IMR-90 (cell line): ENCODE results near the gene SLC44A4. TPM values are rescaled to one million over a fixed set of nuclear protein-coding genes. Genes with fewer than 3 reads are reported as not detected.

Source experiments
- ATAC-seq: fragments of 200-7000 bp; cut with Tn5 transposase; 2 replicates; pipeline ENCODE4 v1.9.1; 2020; ENCODE audit warnings: low read depth, mild to moderate bottlenecking, moderate library complexity
- BruUV-seq: library from RNA; stranded (reverse); fragments of 400-500 nt; replicated peaks from 2 replicates; lab custom pipeline; 2021; lab: Mats Ljungman, UMichigan
- CTCF ChIA-PET: fragments of 300-600 bp; formaldehyde crosslinking; extraction: SDS; loops from one replicate; lab custom pipeline; 2021; ENCODE audit warnings: antibody characterized with exemption; lab: Yijun Ruan, JAX
- POLR2A ChIA-PET: fragments of 300-600 bp; sonication (Branson Sonifier 250); formaldehyde crosslinking; loops from one replicate; lab custom pipeline; 2022; ENCODE audit warnings: antibody characterized with exemption; ENCODE audit not compliant: unreplicated experiment; lab: Charles Lee
- DNase-seq: peaks from one replicate; pipeline ENCODE4 v3.0.0; 2013
- H2AFZ ChIP-seq: replicated peaks from 2 replicates; pipeline ENCODE3; 2013; ENCODE audit warnings: low read length, mild to moderate bottlenecking; ENCODE audit not compliant: poor library complexity
- H2AK5ac ChIP-seq: 2 replicates; pipeline ENCODE4 v1.6.1; 2013; ENCODE audit warnings: low read depth, low read length, inconsistent platforms
- H2AK9ac ChIP-seq: replicated peaks from 2 replicates; pipeline ENCODE3; 2013; ENCODE audit warnings: mild to moderate bottlenecking, low read depth, low read length, moderate library complexity; ENCODE audit not compliant: poor library complexity
- H2BK120ac ChIP-seq: 2 replicates; pipeline ENCODE4 v1.6.1; 2013; ENCODE audit warnings: low read depth, low read length, inconsistent platforms
- H2BK15ac ChIP-seq: 3 replicates; pipeline ENCODE4 v1.6.1; 2013; ENCODE audit warnings: low read depth, low read length, inconsistent platforms
- H2BK20ac ChIP-seq: 2 replicates; pipeline ENCODE4 v1.6.1; 2013; ENCODE audit warnings: low read depth, mild to moderate bottlenecking, inconsistent platforms, low read length, moderate library complexity
- H2BK5ac ChIP-seq: 2 replicates; pipeline ENCODE4 v1.6.1; 2013; ENCODE audit warnings: mild to moderate bottlenecking, low read depth, low read length, inconsistent platforms; ENCODE audit not compliant: poor library complexity, severe bottlenecking
- H3K14ac ChIP-seq: replicated peaks from 2 replicates; pipeline ENCODE4 v1.6.1; 2013; ENCODE audit warnings: low read depth, low read length, inconsistent platforms
- H3K18ac ChIP-seq: 2 replicates; pipeline ENCODE4 v1.6.1; 2013; ENCODE audit warnings: low read depth, low read length, control low read depth
- H3K23ac ChIP-seq: 2 replicates; pipeline ENCODE4 v1.6.1; 2013; ENCODE audit warnings: low read depth, low read length, inconsistent platforms
- H3K27ac ChIP-seq: 2 replicates; pipeline ENCODE4 v1.5.1; 2013; ENCODE audit warnings: mild to moderate bottlenecking, control low read depth, low read length; ENCODE audit not compliant: insufficient read depth
- H3K27me3 ChIP-seq: 2 replicates; pipeline ENCODE4 v1.6.1; 2013; ENCODE audit warnings: low read length; ENCODE audit not compliant: control insufficient read depth, insufficient read depth
- H3K36me3 ChIP-seq: 2 replicates; pipeline ENCODE4 v1.6.1; 2013; ENCODE audit warnings: low read length, mixed read lengths; ENCODE audit not compliant: control insufficient read depth, insufficient read depth
- H3K4ac ChIP-seq: 2 replicates; pipeline ENCODE4 v1.6.1; 2013; ENCODE audit warnings: low read depth, low read length, inconsistent platforms
- H3K4me1 ChIP-seq: 2 replicates; pipeline ENCODE4 v1.6.1; 2013; ENCODE audit warnings: low read length, mixed read lengths; ENCODE audit not compliant: control insufficient read depth, insufficient read depth
- H3K4me2 ChIP-seq: 2 replicates; pipeline ENCODE4 v1.6.1; 2013; ENCODE audit warnings: low read depth, mild to moderate bottlenecking, control low read depth, low read length, moderate library complexity
- H3K4me3 ChIP-seq: 2 replicates; pipeline ENCODE4 v1.5.1; 2013; ENCODE audit warnings: low read depth, mild to moderate bottlenecking, control low read depth, low read length, moderate library complexity; ENCODE audit not compliant: insufficient read depth
- H3K56ac ChIP-seq: 2 replicates; pipeline ENCODE4 v1.6.1; 2013; ENCODE audit warnings: low read length, inconsistent platforms; ENCODE audit not compliant: insufficient read depth; ENCODE audit errors: extremely low read depth
- H3K79me1 ChIP-seq, 2 experiments: 2 replicates each; pipeline ENCODE4 v1.6.1; 2013; ENCODE audit warnings: low read length in 2 of 2, inconsistent platforms in 1 of 2, low read depth in 1 of 2
- H3K9ac ChIP-seq: 2 replicates; pipeline ENCODE4 v1.6.1; 2013; ENCODE audit warnings: low read depth, low read length, control low read depth
- H3K9me1 ChIP-seq: 2 replicates; pipeline ENCODE4 v1.6.1; 2013; ENCODE audit warnings: low read length, inconsistent platforms; ENCODE audit not compliant: insufficient read depth
- H3K9me3 ChIP-seq: 2 replicates; pipeline ENCODE4 v1.6.1; 2013; ENCODE audit warnings: low read length; ENCODE audit not compliant: control insufficient read depth, insufficient read depth
- H4K20me1 ChIP-seq: 2 replicates; pipeline ENCODE4 v1.6.1; 2013; ENCODE audit warnings: low read length, inconsistent platforms; ENCODE audit not compliant: insufficient read depth
- H4K5ac ChIP-seq: 2 replicates; pipeline ENCODE4 v1.6.1; 2013; ENCODE audit warnings: mild to moderate bottlenecking, low read depth, low read length, control low read depth
- H4K8ac ChIP-seq, 2 experiments: 2 replicates each; pipeline ENCODE4 v1.6.1; 2013; ENCODE audit warnings: low read depth in 2 of 2, low read length in 2 of 2, control low read depth in 1 of 2, inconsistent platforms in 1 of 2
- H4K91ac ChIP-seq: 2 replicates; pipeline ENCODE4 v1.6.1; 2013; ENCODE audit warnings: low read depth, low read length, inconsistent platforms; ENCODE audit not compliant: insufficient read depth
- BHLHE40 ChIP-seq: fragments of 150-350 bp; IDR thresholded peaks from 2 replicates; pipeline ENCODE4 v1.6.1; 2016; ENCODE audit warnings: mild to moderate bottlenecking, low read depth, low read length
- CEBPB ChIP-seq: IDR thresholded peaks from 2 replicates; pipeline ENCODE4 v1.6.1; 2012; ENCODE audit warnings: low read depth, low read length, improper control_type of control experiment
- CHD1 ChIP-seq: IDR thresholded peaks from 2 replicates; pipeline ENCODE4 v1.6.1; 2012; ENCODE audit warnings: low read depth, low read length, improper control_type of control experiment
- CTCF ChIP-seq: conservative IDR thresholded peaks from 2 replicates; pipeline ENCODE4 v1.5.1; 2012; ENCODE audit warnings: mild to moderate bottlenecking, low read depth, low read length, improper control_type of control experiment
- FOS ChIP-seq: fragments of 150-350 bp; IDR thresholded peaks from 2 replicates; pipeline ENCODE4 v1.6.1; 2016; ENCODE audit warnings: low read depth, low read length
- MAZ ChIP-seq: IDR thresholded peaks from 2 replicates; pipeline ENCODE4 v1.6.1; 2012; ENCODE audit warnings: low read depth, mild to moderate bottlenecking, low read length, improper control_type of control experiment, moderate library complexity, borderline replicate concordance
- MXI1 ChIP-seq: IDR thresholded peaks from 2 replicates; pipeline ENCODE4 v1.6.1; 2012; ENCODE audit warnings: low read depth, mild to moderate bottlenecking, low read length, moderate library complexity, borderline replicate concordance
- POLR2A ChIP-seq: IDR thresholded peaks from 2 replicates; pipeline ENCODE4 v1.6.1; 2012; ENCODE audit warnings: mild to moderate bottlenecking, low read depth, low read length
- RAD21 ChIP-seq: IDR thresholded peaks from 2 replicates; pipeline ENCODE4 v1.6.1; 2012; ENCODE audit warnings: low read length, improper control_type of control experiment
- RFX5 ChIP-seq: IDR thresholded peaks from 2 replicates; pipeline ENCODE4 v1.8.0; 2012; ENCODE audit warnings: low read depth, mild to moderate bottlenecking, low read length, moderate library complexity
- SMC3 ChIP-seq: fragments of 150-350 bp; IDR thresholded peaks from 2 replicates; pipeline ENCODE4 v1.6.1; 2016; ENCODE audit warnings: low read depth, mild to moderate bottlenecking, antibody characterized with exemption, low read length, moderate library complexity
- WGBS, 2 experiments: methylation state at CpG; one replicate each; pipeline versions ENCODE4 v1.1.5 to v1.1.7; 2013; ENCODE audit warnings: missing lambda C conversion rate in 2 of 2; ENCODE audit not compliant: insufficient read length in 1 of 2; ENCODE audit errors: extremely low coverage in 2 of 2; 5-methylcytosine and 5-hydroxymethylcytosine counted together
- dilution Hi-C: fragments of 300-500 bp; cut with HindIII; formaldehyde crosslinking; loops from one replicate; pipeline ENCODE4 v1.14.3; 2018; ENCODE audit warnings: low sequenced_read_pairs; ENCODE audit not compliant: unreplicated experiment
- in situ Hi-C: fragments of 300-500 bp; cut with MboI; formaldehyde crosslinking; loops from 3 replicates; pipeline ENCODE4 v1.14.3; 2019; ENCODE audit warnings: low sequenced_read_pairs, inconsistent platforms, mixed read lengths
- intact Hi-C: fragments of 100-400 bp; cut with micrococcal nuclease; formaldehyde crosslinking; loops from 2 replicates; pipeline ENCODE4 v1.10.0; 2022
- polyA plus RNA-seq, 3 experiments: library from polyadenylated mRNA; depleted of rRNA; stranded (reverse); fragments of >200 nt; gene quantifications; 2 replicates each; pipeline ENCODE4 v1.2.3, GENCODE V29; 2012; ENCODE audit warnings: low replicate concordance in 1 of 3
- total RNA-seq: library from RNA; depleted of rRNA; stranded (reverse); fragments of >200 nt; gene quantifications from 2 replicates; pipeline ENCODE4 v1.2.3, GENCODE V29; 2012
- TF ChIP-seq, protein P1 (sequence below): fragments of 150-350 bp; IDR thresholded peaks from 2 replicates; pipeline ENCODE4 v1.6.1; 2017; ENCODE audit warnings: mild to moderate bottlenecking, antibody characterized with exemption, low read length, low read depth
- TF ChIP-seq, protein P2 (sequence below): fragments of 150-350 bp; IDR thresholded peaks from 2 replicates; pipeline ENCODE4 v1.6.1; 2016; ENCODE audit warnings: low read depth, mild to moderate bottlenecking, low read length, moderate library complexity, borderline replicate concordance

SLC44A4 gene
- total and polyA plus RNA-seq, 2 of the 4 experiments (the other 2 are of a cell fraction): 0.14 to 0.36 TPM

- 0% methylated on average over 10 of the region's 56 CpGs; no CpG with 5 or more reads in 1 of the 2 experiments for WGBS, 2 experiments
- TF ChIP-seq BHLHE40 (no peak), RFX5 (0 out of 2 replicates have a peak, but pooled peaks have one; percentile 5), SMC3 (no peak), CEBPB (no peak), POLR2A (peak; percentile 99), MAZ (peak; percentile 47; the same call in 1 of the 2 replicates), MXI1 (no peak), CTCF (no peak), RAD21 (no peak), CHD1 (no peak), FOS (no peak)
- TF ChIP-seq, protein P1, sequence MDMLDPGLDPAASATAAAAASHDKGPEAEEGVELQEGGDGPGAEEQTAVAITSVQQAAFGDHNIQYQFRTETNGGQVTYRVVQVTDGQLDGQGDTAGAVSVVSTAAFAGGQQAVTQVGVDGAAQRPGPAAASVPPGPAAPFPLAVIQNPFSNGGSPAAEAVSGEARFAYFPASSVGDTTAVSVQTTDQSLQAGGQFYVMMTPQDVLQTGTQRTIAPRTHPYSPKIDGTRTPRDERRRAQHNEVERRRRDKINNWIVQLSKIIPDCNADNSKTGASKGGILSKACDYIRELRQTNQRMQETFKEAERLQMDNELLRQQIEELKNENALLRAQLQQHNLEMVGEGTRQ: no peak
- TF ChIP-seq, protein P2, sequence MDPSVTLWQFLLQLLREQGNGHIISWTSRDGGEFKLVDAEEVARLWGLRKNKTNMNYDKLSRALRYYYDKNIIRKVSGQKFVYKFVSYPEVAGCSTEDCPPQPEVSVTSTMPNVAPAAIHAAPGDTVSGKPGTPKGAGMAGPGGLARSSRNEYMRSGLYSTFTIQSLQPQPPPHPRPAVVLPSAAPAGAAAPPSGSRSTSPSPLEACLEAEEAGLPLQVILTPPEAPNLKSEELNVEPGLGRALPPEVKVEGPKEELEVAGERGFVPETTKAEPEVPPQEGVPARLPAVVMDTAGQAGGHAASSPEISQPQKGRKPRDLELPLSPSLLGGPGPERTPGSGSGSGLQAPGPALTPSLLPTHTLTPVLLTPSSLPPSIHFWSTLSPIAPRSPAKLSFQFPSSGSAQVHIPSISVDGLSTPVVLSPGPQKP: no peak
- no TSS peak for BruUV-seq
- H3K23ac ChIP-seq: peak within 1 kb of the TSS; percentile 82
- peak within 1 kb of the TSS; percentile 96 for H3K4me2 ChIP-seq
- peak within 1 kb of the TSS; percentile 97 for H3K56ac ChIP-seq
- peak within 1 kb of the TSS; percentile 100 for H2AK9ac ChIP-seq
- H3K4me1 ChIP-seq: peaks cover 3% of the 10 kb centered on the region
- peak within 1 kb of the TSS; percentile 94; the same call in 1 of the 3 replicates for H2BK15ac ChIP-seq
- H3K27ac ChIP-seq: peak within 1 kb of the TSS; percentile 98
- H3K79me1 ChIP-seq: peaks cover 8 to 29% of the 10 kb centered on the region in 2 experiments
- peak within 1 kb of the TSS; percentile 66 for H3K4me3 ChIP-seq
- no peak within 1 kb of the TSS for H2BK20ac ChIP-seq
- H3K18ac ChIP-seq: peak within 1 kb of the TSS; percentile 79
- H3K27me3 ChIP-seq: no peaks in the 10 kb centered on the region
- peak within 1 kb of the TSS; percentile 98 for H3K14ac ChIP-seq
- peak within 1 kb of the TSS; percentile 94 for H2AK5ac ChIP-seq
- intact Hi-C loops: no loop called here
- peak within 1 kb of the TSS; percentile 83 to 99 for H4K8ac ChIP-seq
- peak within 1 kb of the TSS; percentile 96 for H4K91ac ChIP-seq
- dilution Hi-C loops: no loop called here
- H3K9me3 ChIP-seq: no peaks in the 10 kb centered on the region
- H3K9ac ChIP-seq: peak within 1 kb of the TSS; percentile 84
- DNase-seq (peak; percentile 95), ATAC-seq (peak; percentile 89)
- POLR2A ChIA-PET: interaction anchor here (1.2 to 2.0 kb wide), 2 partner anchors 9 to 12 kb away, joined by 10 to 11 read pairs; partner anchors contain the start of genes HSPA1B and LSM2
- H2AFZ ChIP-seq: peak within 1 kb of the TSS; percentile 90
- in situ Hi-C loops: no loop called here
- H2BK5ac ChIP-seq: peak within 1 kb of the TSS; percentile 91
- H3K9me1 ChIP-seq: no peaks in the 10 kb centered on the region; the same call in none of the 2 replicates
- CTCF ChIA-PET: no interaction called here
- H3K36me3 ChIP-seq: no peaks in the 10 kb centered on the region
- H4K20me1 ChIP-seq: no peaks in the 10 kb centered on the region; the same call in 1 of the 2 replicates
- peak within 1 kb of the TSS; percentile 98 for H4K5ac ChIP-seq
- H2BK120ac ChIP-seq: peak within 1 kb of the TSS; percentile 82
- peak within 1 kb of the TSS; percentile 97 for H3K4ac ChIP-seq
These were observed 63.6 kb downstream of the SLC44A4 start, which contains the start of the genes HSPA1A and HSPA1L for GRCh38 chr6:31815025-31815838. Gene HSPA1A (plus strand): TSS chr6:31815543. CDS start chr6:31815757, 214 bp downstream. Gene HSPA1L (minus strand): TSS chr6:31815283. CDS start chr6:31811972, 3,311 bp downstream.
